Right ventricle myocardium superior (tissue), 1 donor: Measurements from ENCODE around the gene TMEM121. TPM values are rescaled to one million over a fixed set of nuclear protein-coding genes. Genes with fewer than 3 reads are reported as not detected.

Experiments used
- ATAC-seq: fragments of 200-7000 bp; cut with Tn5 transposase; one replicate; pipeline ENCODE4 v1.9.1; 2020; ENCODE audit warnings: mild to moderate bottlenecking; ENCODE audit not compliant: poor library complexity
- DNase-seq: peaks from one replicate; pipeline ENCODE4 v3.0.0-alpha.2; 2020
- intact Hi-C: fragments of 100-400 bp; cut with DNase I; formaldehyde crosslinking; loops from one replicate; pipeline ENCODE4 v1.11.2; 2022
- total RNA-seq: library from RNA; stranded (reverse); fragmentation: NEBNext Ultra II Directional; extraction: Animal tissue kit (Norgen Biotek cat#: 25700); gene quantifications from one replicate; pipeline ENCODE4 v1.2.1, GENCODE V29; 2021
- donor health status: DM: no; HTN: yes; CAD: no; lungs with severe emphysema.

TMEM121 gene
- total RNA-seq, 1 donor from 2014 or later: 3.1 TPM

DNA sequence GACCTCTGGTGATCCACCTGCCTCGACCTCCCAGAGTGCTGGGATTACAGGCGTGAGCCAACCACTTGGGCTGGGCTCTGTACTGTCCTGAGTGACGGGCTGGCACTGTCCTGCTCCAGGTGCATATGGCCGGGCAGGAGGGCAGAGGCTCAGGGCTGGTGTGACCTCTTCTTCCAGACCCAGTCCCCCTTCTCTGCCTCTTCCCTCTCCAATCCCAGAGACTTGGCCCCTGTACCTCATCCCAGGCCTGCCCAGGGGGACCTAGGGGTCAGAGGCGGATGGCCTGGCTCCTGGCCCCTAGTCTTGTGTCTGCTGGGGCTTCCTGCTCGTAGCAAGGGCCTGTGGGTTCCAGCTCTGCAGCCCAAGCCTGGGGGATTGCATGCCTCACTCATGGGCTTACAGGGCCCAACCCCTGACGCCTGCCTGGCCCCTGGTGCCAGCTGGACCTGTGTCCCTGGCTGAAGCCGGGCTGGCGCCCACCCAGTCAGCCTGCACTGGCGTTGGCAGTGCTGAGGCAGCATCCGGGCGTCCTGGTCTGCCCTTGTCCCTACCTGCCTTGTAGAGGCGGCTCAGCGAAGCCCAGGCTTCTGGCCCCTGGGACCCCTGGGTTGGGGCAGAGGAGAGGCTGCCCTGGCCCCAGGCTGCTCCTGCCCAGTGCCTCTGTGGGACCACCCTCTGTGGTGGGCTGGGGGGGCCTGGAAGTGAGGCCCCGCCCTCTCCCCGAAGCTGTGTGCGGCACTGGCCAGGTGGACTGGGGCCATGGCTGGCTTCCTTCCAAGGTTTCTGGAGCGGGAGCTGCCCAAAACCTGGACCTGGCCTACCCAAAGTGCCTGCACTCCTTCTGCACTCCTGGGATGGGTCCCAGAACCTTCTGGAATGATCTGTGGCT lies 31.0 kb upstream of the TMEM121 start:
- DNase-seq: peak; percentile 83
- intact Hi-C loops: no loop called here
- peak; percentile 30 for ATAC-seq

DNA sequence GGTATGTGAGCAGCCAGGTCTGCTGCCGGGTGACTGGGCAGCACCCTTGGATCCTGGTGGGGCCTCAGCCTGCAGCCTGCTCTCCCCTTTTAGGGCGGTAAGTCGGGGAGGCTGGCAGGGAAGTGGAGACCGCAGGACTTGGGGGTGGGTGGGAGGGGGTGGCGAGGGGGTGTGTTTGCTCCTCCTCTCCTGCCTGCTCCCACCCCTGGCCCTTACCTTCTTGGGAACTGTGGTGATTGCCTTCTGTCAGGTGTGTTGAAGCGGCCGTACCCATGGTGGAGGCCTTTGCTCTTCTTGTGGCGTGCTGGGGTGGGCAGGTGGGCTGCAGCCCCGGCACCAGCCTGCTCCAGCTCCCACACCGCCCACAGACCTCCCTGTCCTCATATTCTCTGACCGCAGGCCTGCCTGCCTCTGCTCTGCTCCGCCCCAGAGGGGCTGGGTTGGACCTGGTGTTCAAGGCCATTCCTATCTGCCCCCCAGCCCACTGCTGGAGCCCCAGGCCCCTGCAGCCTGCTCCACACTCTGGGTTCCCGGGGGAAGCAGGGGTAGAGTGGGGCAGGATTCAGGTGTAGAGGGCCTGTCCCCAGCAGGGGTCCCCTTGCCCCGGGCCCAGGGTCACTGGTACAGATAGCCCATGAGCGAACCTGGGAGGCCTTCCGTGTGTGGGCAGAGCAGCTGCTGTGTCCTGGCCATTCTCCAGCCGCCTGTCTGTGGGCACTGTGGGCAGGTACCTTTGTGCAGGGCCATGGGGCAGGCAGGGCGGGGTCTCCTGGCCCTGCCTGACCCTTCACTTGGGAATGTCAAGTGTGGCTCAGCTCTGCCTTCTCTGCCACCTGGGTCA lies 30.2 kb upstream of the TMEM121 start:
- intact Hi-C loops: no loop called here
- no peak for ATAC-seq
- DNase-seq: peak; percentile 37

DNA sequence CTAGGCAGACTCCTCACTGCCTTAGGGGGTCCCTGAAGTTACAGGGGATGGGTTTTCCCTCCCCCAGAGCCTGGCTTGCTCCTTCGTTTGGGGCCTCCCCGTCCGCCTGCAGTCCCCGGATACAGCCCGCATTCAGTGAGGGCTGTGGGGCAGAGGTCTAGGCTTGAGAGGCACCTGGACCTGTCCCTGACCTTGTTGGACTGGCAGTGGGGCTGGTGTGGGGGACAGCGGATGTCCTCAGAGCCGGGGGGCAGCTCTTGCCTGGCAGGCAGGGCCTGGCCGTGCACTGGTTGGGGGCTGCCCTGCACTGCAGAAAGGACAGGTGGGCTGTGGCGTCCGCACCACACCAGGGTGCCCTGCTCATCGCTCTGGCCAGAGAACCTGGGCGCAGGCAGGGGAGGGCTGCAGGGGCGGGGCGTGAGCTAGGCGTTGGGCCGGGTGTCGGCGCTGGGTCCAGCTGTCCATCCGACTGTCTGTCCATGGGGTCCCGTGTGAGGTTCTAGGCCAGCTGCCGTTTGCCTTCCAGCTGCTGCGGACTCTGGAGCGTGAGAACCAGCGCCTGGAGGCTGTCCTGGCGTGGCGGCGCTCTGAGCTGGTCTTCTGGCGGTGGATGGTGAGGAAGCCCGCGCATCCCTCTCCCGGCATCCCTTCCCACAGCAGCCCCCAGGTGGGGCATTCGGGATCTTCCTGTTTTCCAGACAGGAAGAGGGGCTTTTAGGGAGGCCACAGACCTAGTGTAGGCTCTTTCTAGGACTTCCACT lies 29.4 kb upstream of the TMEM121 start:
- peak; percentile 43 for DNase-seq
- intact Hi-C loops: no loop called here
- no peak for ATAC-seq

DNA sequence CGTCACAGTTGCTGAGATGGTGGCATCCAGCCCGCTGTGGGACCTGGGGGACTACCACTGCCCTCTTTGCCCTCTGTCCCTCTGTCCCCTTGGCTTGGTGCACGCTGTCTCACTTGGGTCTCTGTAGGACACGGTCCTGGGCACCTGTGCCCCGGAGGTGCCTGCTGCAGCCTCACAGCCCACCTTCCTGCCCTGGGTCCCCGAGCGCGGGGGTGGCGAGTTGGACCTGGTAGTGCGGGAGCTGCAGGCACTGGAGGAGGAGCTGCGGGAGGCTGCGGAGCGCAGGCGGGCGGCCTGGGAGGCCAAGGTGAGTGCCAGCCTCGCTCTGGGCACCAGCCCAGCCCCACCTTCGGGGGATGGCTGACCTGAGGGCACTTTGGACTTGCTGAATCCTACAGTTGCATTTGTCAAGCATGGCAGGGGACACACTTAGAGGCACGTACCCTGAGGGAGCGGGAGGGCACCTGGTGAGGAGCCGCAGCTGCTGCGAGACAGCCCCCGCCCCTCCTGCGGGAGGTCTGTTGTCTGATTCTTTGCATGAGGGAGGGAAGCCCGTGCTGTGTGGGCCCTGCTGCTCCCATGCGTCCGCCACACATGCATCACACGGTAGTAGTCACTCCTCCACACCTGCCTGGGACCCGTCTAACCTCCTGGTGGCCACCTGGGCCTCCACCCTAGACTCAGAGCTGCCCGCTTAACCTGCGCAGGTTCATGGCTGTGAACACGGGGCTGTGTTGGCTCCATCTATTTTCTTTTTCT lies 28.5 kb upstream of the TMEM121 start:
- ATAC-seq: no peak
- peak; percentile 28 for DNase-seq
- intact Hi-C loops: no loop called here

DNA sequence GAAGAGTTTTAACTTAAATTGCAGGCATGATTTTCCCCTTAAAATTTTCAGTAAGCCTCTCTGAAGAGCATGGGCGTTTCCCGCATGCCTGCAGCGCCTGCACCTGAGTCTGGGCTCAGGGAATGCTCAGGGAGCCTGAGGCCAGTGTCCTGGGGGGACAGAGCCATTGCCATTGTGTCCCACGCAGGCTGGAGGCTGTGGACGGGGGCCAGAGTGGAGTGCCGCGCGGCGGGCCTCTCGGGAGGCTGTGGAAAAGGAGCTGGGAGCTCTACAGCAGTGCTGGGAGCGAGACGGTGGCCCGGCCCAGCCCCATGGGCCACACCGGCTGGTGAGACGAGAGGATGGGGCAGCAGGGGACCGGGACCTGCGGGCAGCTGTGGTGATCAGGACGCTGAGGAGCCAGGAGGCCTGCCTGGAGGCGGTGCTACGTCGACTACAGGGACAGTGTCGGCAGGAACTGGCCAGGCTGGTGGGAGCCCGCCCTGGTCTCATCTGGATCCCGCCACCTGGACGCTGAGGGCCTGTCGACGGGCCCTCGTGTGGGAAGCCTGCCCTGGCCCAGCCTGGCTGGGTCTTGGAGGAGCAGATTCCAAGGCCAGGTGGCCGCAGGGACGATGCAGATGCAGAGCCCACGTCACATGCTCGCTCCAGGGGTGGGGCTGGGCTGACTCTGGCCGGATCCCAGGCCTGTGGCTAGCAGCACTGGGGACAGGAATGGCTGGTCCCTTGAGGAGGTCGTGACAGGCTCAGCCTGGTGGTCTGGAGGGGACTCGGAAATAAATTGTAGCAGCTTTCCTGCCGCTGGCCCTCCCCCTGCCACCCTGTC lies 27.7 kb upstream of the TMEM121 start:
- DNase-seq: peak; percentile 38
- no peak for ATAC-seq
- intact Hi-C loops: no loop called here

DNA sequence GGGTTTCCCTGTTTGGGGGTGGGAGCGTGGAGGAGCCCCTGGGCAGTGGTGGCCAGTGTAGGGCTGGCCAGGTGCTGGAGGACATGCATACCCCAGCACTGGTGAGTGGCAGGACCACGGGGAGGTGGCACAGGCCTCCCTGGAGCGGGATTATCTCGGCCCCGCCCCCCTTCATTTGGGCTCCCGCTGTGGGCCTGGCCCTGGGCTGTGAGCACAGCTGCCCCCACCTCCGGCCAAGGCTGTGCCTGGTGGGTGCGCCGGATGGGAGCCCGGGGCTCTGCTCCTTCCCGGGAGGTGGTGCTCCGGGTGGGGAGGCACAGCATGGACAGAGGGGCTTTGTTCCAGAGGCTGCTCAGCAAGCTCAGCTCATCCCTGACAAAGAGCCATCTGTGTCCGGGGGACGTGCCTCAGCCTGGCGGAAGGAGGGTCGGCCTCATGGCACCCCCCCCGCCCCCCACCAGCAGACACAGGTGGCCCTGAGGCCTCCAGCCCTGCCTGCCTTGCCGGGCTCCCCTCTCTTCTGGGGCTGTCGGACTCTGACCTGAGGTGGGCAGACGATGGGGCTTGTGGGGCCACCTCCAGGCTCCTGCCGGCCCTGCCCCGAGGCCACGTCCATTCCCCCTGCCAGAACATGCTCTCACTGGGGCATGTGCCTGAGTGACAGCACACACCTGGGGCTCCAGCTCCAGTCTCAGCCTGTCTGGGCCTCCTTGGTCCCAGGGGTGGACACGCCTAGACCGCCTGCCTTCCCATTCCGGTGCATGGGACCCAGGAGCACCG lies 26.9 kb upstream of the TMEM121 start:
- ATAC-seq (no peak), DNase-seq (peak; percentile 37)
- intact Hi-C loops: no loop called here

DNA sequence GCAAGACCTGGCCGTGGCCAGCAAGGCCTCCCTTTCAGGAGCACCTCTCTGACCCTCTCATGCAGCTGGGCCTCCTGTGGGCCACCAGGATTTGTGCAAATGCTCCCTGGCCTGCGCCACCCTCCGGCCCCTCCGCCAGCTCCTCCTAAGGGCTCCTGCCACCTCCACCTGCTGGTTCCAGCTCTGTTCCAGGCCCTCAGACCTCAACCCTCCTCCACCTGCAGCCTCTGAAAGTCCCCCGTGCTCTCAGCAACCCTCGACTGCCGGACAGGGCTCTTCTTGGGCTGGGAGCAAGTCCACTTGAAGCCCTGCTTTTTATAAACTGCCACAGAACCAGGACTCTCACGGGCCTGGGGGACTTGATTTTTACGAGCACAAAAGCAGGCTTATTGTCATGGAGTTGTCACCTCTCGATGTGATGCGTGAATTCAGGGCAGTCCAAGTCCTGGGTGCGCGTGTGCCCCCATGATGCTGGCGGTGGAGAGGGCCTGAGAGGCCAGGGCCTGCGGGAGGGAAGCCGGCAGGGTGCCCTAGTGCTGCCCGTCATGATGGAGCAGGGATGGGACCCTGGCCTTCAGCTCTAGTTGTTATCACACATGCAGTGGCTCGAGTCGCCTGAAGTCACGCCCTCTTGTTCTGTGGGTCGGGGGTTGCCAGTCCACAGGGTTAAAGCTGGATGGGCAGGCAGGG lies 26.2 kb upstream of the TMEM121 start:
- no peak for ATAC-seq
- DNase-seq: no peak

DNA sequence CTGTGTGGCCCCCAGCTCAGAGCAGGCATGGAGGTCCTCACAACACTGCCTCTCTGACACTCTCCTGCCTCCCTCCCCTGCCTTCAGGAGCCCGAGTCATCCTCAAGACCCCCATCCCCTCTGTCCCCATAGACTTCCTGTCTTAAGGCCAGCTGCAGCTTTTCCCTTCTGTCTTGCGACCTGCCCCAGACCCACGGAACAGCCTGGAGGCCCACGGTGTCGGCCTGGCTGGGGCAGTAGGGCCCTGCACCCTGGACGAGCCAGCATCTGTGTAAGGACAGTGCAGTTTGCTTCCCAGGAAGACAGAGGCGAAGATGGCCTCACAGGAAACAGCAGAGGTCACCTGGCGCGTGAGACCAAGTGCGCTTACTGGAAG lies 25.7 kb upstream of the TMEM121 start:
- ATAC-seq (no peak), DNase-seq (no peak)
- intact Hi-C loops: no loop called here

More for the DNA sequence above, 26.2 kb upstream of the TMEM121 start:
- intact Hi-C loops: no loop called here

DNA sequence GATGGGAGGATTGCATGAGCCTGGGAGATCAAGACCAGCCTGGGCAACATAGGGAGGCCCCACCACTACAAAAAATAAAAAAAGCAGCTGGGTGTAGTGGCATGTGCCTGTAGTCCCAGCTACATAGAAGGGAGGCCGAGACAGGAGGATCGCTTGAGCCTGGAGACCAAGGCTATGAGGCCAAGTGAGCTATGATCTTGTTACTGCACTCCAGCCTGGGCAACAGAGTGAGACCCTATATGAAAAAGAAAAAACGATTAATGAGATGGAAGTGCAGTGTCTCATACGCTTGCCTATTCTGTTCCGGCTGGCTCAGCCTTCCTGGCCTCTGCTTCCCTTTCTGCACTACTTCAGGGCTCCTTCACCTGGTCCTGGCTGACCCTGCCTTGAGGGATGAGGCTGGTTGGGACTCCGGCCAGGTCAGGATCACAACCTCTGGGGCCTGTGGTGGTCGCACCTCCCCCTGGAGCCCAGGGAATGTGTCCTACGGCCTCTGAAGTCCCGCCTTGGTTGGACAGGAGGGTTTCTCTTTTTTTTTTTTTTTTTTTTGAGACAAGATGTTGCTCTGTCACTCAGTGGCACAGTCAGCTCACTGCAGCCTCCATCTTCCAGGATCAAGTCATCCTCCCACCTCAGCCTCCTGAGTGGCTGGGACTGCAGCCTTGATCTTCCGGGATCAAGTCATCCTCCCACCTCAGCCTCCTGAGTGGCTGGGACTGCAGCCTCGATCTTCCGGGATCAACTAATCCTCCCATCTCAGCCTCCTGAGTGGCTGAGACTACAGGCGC lies 24.7 kb upstream of the TMEM121 start:
- DNase-seq (no peak), ATAC-seq (no peak)
- intact Hi-C loops: no loop called here

DNA sequence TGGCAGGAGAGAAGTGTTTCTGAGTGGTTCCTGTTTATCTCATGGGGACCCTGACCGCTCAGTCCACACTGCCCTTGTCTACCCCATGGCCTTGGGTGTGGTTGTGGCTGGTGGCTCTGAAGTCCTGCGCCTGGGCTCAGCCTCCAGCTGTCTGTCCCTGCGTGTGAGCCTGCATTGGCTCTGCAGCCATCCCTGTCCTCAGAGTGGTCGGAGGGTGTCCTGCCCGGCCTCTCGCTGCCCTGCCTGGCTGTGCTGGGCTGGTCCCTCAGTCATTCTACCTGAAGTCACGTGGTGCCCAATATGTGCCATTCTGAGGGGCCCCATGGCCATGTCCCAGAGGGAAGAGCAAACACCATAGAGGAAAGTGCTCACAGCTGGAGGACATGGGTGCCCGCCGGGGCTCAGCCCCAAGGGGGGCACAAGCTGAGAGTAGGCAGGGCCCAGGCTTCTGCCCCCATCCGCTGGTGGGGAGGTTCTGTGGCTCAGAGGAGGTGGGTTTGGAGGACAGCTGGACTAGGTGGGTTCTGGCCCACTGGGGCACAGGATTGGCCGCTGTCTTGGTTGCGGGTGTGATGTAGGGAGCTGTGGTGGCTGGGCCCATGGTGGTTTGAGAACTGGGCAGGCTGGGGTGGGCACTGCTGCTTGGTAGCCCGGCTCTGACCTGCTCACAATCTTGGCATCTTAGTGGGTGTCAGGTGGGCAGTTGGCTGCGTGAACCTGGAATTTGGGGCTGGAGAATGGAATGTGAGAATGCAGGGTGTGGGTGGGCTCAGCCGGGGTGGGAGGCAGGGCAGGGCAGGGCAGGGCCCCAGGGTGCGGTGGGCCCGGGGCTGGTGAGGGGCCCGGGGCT lies 23.7 kb upstream of the TMEM121 start:
- intact Hi-C loops: no loop called here
- ATAC-seq (no peak), DNase-seq (peak; percentile 30)

DNA sequence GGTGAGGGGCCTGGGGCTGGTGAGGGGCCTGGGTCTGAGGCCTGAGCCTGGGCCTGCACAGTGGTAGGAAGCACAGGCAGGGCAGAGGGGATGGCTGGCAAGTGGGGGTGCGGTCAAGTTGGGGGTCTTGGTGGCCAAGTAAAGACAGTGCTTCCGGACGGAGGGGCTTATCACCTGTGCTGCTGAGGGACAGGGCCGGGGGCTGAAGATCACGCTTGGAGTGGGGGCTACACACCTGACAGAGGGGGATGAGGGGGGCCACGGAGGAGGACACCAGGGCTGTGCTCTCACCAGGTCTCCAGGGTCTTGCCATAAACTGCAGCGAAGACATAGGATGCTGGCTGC lies 23.1 kb upstream of the TMEM121 start:
- DNase-seq (no peak), ATAC-seq (no peak)
- intact Hi-C loops: no loop called here

DNA sequence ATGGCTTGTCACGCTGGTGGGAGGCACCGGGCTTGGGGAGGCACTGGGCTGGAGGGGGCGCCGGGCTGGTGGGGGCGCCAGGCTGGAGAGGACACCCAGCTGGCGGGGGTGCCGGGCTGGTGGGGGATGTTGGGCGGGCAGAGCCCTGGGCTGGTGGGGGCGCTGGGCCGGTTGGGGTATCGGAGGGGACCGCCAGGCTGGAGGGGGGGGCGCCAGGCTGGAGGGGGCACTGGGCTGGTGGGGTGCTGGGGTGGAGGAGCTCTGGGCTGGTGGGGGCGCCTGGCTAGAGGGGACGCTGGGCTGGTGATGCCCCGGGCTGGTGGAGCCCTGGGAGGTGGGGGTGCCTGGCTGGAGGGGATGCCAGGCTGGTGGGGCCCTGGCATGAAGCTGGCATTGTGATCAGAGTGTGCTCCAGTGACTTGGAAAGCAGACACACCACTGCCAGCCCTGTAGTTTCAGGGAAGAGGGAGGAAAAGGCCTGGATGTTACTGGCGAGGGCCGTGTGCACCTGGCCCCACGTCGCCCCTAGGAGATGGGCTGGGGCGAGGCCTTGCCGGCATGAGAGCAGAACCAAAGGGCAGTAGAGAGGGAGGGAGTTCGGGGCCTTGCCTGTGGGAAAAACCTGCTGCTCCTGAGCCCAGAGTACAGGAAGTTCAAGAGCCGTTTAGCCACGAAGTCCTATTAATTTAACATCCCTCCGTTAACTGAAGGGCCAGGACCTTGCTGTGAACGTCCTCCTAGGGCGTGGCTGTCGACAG lies 22.3 kb upstream of the TMEM121 start:
- DNase-seq (peak; percentile 29), ATAC-seq (no peak)

DNA sequence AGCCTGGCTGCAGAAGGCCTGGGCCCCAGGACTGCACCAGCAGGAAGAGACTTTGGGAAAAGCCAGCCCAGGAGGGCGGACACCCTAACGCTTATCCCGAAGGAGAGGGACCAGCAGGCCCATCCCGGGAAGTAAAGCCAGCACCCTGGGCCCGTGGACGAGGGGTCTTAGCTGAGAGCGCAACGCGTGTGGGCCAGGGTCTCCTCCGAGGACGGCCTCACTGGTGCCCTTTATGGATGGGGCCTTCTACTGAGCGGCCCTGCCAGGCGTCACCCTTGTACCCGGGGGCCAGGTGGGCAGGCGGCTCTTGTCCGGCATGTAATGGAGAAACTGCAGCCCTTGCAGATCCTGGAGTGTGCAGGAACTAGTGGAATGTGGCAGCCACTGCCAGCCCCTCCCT lies 21.3 kb upstream of the TMEM121 start:
- peak; percentile 33 for DNase-seq
- ATAC-seq: no peak
- intact Hi-C loops: no loop called here

More for the DNA sequence above, 22.3 kb upstream of the TMEM121 start:
- intact Hi-C loops: no loop called here

DNA sequence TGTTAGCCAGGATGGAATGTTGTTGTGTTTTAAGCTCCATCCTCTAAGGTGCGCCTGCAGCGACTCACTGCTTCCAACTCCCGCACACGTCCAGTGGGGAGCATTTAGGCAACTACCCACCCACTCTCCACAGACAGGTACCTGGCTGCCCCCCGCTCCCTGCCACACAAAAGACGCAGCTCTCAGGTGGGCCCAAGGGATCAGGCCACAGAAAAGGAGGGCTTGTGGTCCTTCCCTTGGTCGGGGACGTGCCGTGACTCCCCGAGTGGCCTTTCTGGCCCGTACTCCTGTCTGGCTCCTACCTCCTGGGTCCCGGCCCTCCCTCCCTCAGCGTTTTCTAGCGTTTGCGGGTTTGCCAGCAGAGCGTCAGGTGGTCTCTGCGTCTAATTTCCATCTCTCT lies 19.1 kb upstream of the TMEM121 start:
- no peak for ATAC-seq
- intact Hi-C loops: no loop called here
- DNase-seq: peak; percentile 33
